Lung (tissue), 12 donors: ENCODE data around the gene TBCD. TPM values are rescaled to one million over a fixed set of nuclear protein-coding genes. Genes with fewer than 3 reads are reported as not detected.

Source experiments
- ATAC-seq: fragments of 200-7000 bp; cut with Tn5 transposase; one replicate; pipeline ENCODE4 v1.9.1; 2020; ENCODE audit warnings: moderate number of reproducible peaks; ENCODE audit not compliant: insufficient read depth, low FRiP score
- DNase-seq, 3 donors: peaks; one replicate each; pipeline ENCODE4 v3.0.0-alpha.2; 2013 to 2017
- H3K27ac ChIP-seq, 2 donors: one replicate each; pipeline ENCODE4 v1.5.1; 2013; ENCODE audit warnings: mild to moderate bottlenecking in 2 of 2, moderate library complexity in 2 of 2, control low read depth in 1 of 2, inconsistent platforms in 1 of 2, low read depth in 1 of 2, low read length in 1 of 2
- H3K27me3 ChIP-seq, 3 donors: one replicate each; pipeline ENCODE4 v1.5.1; 2013; ENCODE audit warnings: low read length in 2 of 3; ENCODE audit not compliant: control insufficient read depth in 3 of 3, insufficient read depth in 3 of 3
- H3K36me3 ChIP-seq, 4 donors: one replicate each; pipeline ENCODE4 v1.5.1; 2013; ENCODE audit warnings: low read length in 4 of 4, mild to moderate bottlenecking in 1 of 4, moderate library complexity in 1 of 4; ENCODE audit not compliant: control insufficient read depth in 4 of 4, insufficient read depth in 4 of 4
- H3K4me1 ChIP-seq, 5 donors: one replicate each; pipeline ENCODE4 v1.5.1; 2013; ENCODE audit warnings: low read length in 5 of 5, mild to moderate bottlenecking in 2 of 5, moderate library complexity in 1 of 5; ENCODE audit not compliant: control insufficient read depth in 5 of 5, insufficient read depth in 5 of 5
- H3K4me3 ChIP-seq: one replicate; pipeline ENCODE4 v1.5.1; 2013; ENCODE audit warnings: mild to moderate bottlenecking, control low read depth, moderate library complexity
- H3K9ac ChIP-seq, 2 donors: one replicate each; pipeline ENCODE4 v1.5.1; 2013; ENCODE audit warnings: low read length in 2 of 2, control low read depth in 1 of 2; ENCODE audit not compliant: insufficient read depth in 1 of 2
- H3K9me3 ChIP-seq, 4 donors: one replicate each; pipeline ENCODE4 v1.5.1; 2013; ENCODE audit warnings: low read length in 3 of 4, mild to moderate bottlenecking in 1 of 4, moderate library complexity in 1 of 4; ENCODE audit not compliant: control insufficient read depth in 4 of 4, insufficient read depth in 3 of 4
- WGBS, 2 donors: extraction: QIAGEN DNeasy Blood & Tissue Kit; methylation state at CpG; one replicate each; pipeline ENCODE4 v1.1.7; 2013; 5-methylcytosine and 5-hydroxymethylcytosine counted together
- polyA plus RNA-seq, 2 donors: library from polyadenylated mRNA; stranded (reverse); fragments of 200-250 nt; gene quantifications; one replicate each; pipeline ENCODE4 v1.2.1, GENCODE V29; 2013
- total RNA-seq, 2 donors: library from RNA; depleted of rRNA in 1 of 2; stranded (reverse); fragments of >200 nt in 1 of 2; gene quantifications; one replicate each; pipeline ENCODE4 v1.2.1, GENCODE V29; 2014 to 2021
- TF ChIP-seq, protein P1 (sequence below): IDR thresholded peaks from 2 replicates; pipeline ENCODE4 v1.5.1; 2012; ENCODE audit warnings: mild to moderate bottlenecking; ENCODE audit errors: control extremely low read depth, extremely low read depth
- donor health status: control.
- donor health status: control.
- donor health status: Bipolar disorder and iron deficiency.
- donor health status: healthy.
- donor health status: DM: yes; HTN: yes; CAD: no.

TBCD gene
- total and polyA plus RNA-seq, 4 donors: 57.6 to 119 (median 90.3) TPM

DNA sequence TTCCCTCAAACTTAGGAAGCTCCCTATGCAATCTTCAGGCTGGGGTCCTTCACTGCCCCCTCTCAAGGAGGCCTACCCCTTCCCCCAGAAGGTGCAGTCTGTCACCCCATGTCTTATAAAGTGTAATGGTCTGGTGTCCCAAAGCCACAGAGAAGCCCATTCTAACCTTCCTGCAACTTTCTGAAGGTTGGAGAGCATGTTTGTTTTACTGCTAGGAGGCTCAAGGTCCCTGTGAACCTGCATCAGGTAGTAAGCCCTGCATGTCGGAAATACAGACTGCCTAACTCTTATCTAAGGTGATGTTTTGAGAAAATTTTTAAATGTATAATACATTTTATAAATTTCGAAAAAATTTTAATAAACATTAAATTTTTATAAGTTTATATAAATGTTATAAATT lies 69.7 kb downstream of the TBCD start:
- no peaks in the 10 kb centered on the region for H3K4me1 ChIP-seq
- TF ChIP-seq, protein P1, sequence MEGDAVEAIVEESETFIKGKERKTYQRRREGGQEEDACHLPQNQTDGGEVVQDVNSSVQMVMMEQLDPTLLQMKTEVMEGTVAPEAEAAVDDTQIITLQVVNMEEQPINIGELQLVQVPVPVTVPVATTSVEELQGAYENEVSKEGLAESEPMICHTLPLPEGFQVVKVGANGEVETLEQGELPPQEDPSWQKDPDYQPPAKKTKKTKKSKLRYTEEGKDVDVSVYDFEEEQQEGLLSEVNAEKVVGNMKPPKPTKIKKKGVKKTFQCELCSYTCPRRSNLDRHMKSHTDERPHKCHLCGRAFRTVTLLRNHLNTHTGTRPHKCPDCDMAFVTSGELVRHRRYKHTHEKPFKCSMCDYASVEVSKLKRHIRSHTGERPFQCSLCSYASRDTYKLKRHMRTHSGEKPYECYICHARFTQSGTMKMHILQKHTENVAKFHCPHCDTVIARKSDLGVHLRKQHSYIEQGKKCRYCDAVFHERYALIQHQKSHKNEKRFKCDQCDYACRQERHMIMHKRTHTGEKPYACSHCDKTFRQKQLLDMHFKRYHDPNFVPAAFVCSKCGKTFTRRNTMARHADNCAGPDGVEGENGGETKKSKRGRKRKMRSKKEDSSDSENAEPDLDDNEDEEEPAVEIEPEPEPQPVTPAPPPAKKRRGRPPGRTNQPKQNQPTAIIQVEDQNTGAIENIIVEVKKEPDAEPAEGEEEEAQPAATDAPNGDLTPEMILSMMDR: no peak
- H3K4me3 ChIP-seq: no peak overlapping the region
- WGBS, 2 donors: 98 to 99% methylated on average over 2 of the region's 2 CpGs
- ATAC-seq (no peak), DNase-seq (no peak)
- no peak overlapping the region for H3K27ac ChIP-seq
- no peak overlapping the region for H3K9ac ChIP-seq
- H3K36me3 ChIP-seq: peaks cover 0 to 30% (median 11%) of the 10 kb centered on the region in 4 donors
- peaks cover 0 to 7% (median under 1%) of the 10 kb centered on the region in 4 donors for H3K9me3 ChIP-seq
- no peaks in the 10 kb centered on the region for H3K27me3 ChIP-seq

DNA sequence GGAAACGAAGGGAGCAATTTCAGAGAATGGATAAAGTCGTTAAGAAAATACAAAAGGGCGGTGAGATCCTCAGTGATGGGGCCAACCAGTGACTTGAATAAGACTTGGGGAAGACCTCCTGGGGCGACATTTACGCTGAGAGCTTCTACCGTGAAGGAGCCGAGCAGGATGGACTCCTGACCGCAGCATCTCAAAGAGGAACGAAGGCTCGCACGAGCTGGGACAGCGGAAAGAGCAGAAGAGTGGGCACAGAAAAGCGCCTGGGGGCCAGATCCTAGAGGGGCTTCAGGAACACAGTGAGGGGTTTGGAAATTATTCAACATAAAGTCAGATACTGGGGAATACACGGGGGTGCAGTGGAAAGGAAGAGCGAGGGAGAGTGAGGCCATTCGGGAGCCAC lies 70.4 kb downstream of the TBCD start:
- Histone ChIP-seq H3K9me3 (peaks cover 0 to 7% (median under 1%) of the 10 kb centered on the region in 4 donors), H3K4me1 (no peaks in the 10 kb centered on the region), H3K9ac (no peak overlapping the region), H3K27ac (no peak overlapping the region), H3K4me3 (no peak overlapping the region), H3K27me3 (no peaks in the 10 kb centered on the region), H3K36me3 (peaks cover 0 to 30% (median 11%) of the 10 kb centered on the region in 4 donors)
- DNase-seq (no peak), ATAC-seq (no peak)
- 93 to 94% methylated on average over 16 of the region's 16 CpGs for WGBS, 2 donors
- TF ChIP-seq, protein P1: no peak

DNA sequence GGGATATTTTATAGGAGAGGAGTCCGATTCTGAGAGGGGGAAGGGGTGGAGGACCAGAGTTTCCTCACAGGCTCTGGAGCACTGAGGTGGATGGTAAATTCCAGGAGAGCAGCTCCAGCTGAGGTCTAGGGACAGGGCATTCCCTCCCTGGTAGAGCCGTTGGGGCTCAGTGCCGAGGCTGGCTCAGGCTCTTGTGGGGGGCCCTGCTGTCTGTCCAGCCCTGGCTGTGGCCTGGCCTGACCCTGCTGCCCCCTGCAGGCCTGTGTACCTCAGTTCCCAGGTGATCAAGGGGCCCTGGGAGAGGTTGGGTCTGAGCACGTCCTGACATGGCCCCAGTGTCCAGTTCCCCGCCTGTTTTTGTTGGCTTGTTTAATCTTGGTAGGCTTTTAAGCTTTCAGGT lies 71.1 kb downstream of the TBCD start:
- no peak overlapping the region for H3K27ac ChIP-seq
- TF ChIP-seq, protein P1: no peak
- H3K27me3 ChIP-seq: no peaks in the 10 kb centered on the region
- peaks cover 0 to 7% (median under 1%) of the 10 kb centered on the region in 4 donors for H3K9me3 ChIP-seq
- ATAC-seq (no peak), DNase-seq (no peak)
- peaks cover 0 to 28% (median 15%) of the 10 kb centered on the region in 4 donors for H3K36me3 ChIP-seq
- 86 to 89% methylated on average over 5 of the region's 5 CpGs for WGBS, 2 donors
- H3K9ac ChIP-seq: no peak overlapping the region
- H3K4me1 ChIP-seq: no peaks in the 10 kb centered on the region
- no peak overlapping the region for H3K4me3 ChIP-seq

DNA sequence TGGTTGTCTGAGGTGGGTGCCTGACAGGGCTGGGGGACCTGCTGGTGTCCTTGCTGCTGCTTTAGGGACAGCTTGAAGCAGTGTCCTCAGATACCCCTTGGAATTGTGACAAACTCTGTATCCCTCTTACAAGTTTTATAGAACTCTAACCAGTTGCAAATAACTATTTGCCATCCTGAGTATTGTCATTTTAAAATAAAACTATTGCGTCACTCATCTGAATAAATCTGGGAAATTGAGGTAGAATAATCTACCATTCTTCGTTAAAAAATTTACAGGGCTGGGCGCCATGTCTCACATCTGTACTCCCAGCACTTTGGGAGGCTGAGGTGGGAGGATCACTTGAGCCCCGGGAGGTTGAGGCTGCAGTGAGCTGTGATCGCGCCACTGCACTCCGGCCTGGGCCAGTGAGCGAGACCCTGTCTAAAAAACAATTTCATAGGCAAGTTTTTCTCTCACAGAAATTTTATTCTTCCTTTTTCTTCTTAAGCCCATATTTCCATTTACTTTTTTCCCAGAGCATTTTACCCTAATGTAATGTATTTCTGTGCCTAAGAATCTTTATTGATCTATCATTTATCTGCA lies 73.8 kb downstream of the TBCD start:
- Histone ChIP-seq H3K36me3 (peaks cover 0 to 16% (median 12%) of the 10 kb centered on the region in 4 donors), H3K27ac (no peak overlapping the region), H3K27me3 (no peaks in the 10 kb centered on the region), H3K9ac (no peak overlapping the region), H3K4me3 (no peak overlapping the region), H3K9me3 (peaks cover 0 to 1% (median 0%) of the 10 kb centered on the region in 4 donors), H3K4me1 (peaks cover 0 to 9% (median 3%) of the 10 kb centered on the region in 5 donors)
- 98% methylated on average over 8 of the region's 8 CpGs for WGBS, 2 donors
- no peak for DNase-seq
- no peak for ATAC-seq
- TF ChIP-seq, protein P1: no peak
